Endodermal cell (in vitro differentiated cells): ENCODE data around the gene SLC9A4. TPM values are rescaled to one million over a fixed set of nuclear protein-coding genes. Genes with fewer than 3 reads are reported as not detected.

Source experiments
- DNase-seq: peaks from one replicate; pipeline ENCODE4 v3.0.0-alpha.2; 2017
- H3K27ac ChIP-seq: 2 replicates; pipeline ENCODE4 v1.5.1; 2013; ENCODE audit warnings: mild to moderate bottlenecking, low read depth, low read length, moderate library complexity
- H3K27me3 ChIP-seq: 2 replicates; pipeline ENCODE4 v1.6.1; 2013; ENCODE audit warnings: mild to moderate bottlenecking, low read length, moderate library complexity; ENCODE audit not compliant: insufficient read depth, control insufficient read depth, poor library complexity, severe bottlenecking
- H3K36me3 ChIP-seq: 2 replicates; pipeline ENCODE4 v1.7.0; 2013; ENCODE audit warnings: mild to moderate bottlenecking, low read length, moderate library complexity; ENCODE audit not compliant: control insufficient read depth, insufficient read depth
- H3K4me1 ChIP-seq: one replicate; pipeline ENCODE4 v1.7.0; 2013; ENCODE audit warnings: low read length; ENCODE audit not compliant: control insufficient read depth, insufficient read depth
- H3K4me3 ChIP-seq: 2 replicates; pipeline ENCODE4 v1.5.1; 2013; ENCODE audit warnings: mild to moderate bottlenecking, low read length, moderate library complexity
- H3K9ac ChIP-seq: 2 replicates; pipeline ENCODE4 v1.6.1; 2013; ENCODE audit warnings: mild to moderate bottlenecking, low read length, moderate library complexity; ENCODE audit not compliant: poor library complexity, severe bottlenecking; ENCODE audit errors: extremely low read depth
- H3K9me3 ChIP-seq: 2 replicates; pipeline ENCODE4 v1.6.1; 2013; ENCODE audit warnings: mild to moderate bottlenecking, low read length, moderate library complexity; ENCODE audit not compliant: control insufficient read depth
- H3K27ac Mint-ChIP-seq: 2 replicates; pipeline ENCODE4 v1.8.0; 2020; ENCODE audit warnings: mixed read lengths
- H3K27me3 Mint-ChIP-seq: 2 replicates; pipeline ENCODE4 v1.8.0; 2021; ENCODE audit warnings: mild to moderate bottlenecking, mixed read lengths; ENCODE audit not compliant: insufficient read depth
- H3K36me3 Mint-ChIP-seq: 2 replicates; pipeline ENCODE4 v1.8.0; 2020; ENCODE audit warnings: low read depth, mixed read lengths
- H3K4me1 Mint-ChIP-seq: 2 replicates; pipeline ENCODE4 v1.8.0; 2020; ENCODE audit warnings: mixed read lengths
- H3K4me3 Mint-ChIP-seq: 2 replicates; pipeline ENCODE4 v1.8.0; 2020; ENCODE audit warnings: mild to moderate bottlenecking, moderate library complexity, mixed read lengths
- H3K9me3 Mint-ChIP-seq: 2 replicates; pipeline ENCODE4 v1.8.0; 2020; ENCODE audit warnings: mild to moderate bottlenecking, mixed read lengths
- CTCF ChIP-seq: fragments of 200-600 bp; sonication (generic); conservative IDR thresholded peaks from 2 replicates; pipeline ENCODE4 v1.5.0; 2021; ENCODE audit warnings: antibody characterized with exemption, mild to moderate bottlenecking
- WGBS, 2 experiments: methylation state at CpG; one replicate each; pipeline versions ENCODE4 v1.1.5 to v1.1.7; 2013; ENCODE audit warnings: missing lambda C conversion rate in 2 of 2, mixed read lengths in 1 of 2; ENCODE audit not compliant: insufficient coverage in 1 of 2, insufficient read length in 1 of 2; 5-methylcytosine and 5-hydroxymethylcytosine counted together
- total RNA-seq, 2 donors: library from RNA; stranded (reverse); fragmentation: NEBNext Ultra II Directional in 1 of 2; extraction: Animal tissue kit (Norgen Biotek cat#: 25700) in 1 of 2; gene quantifications; 2 replicates in 1 of 2; 3 replicates in 1 of 2; pipeline ENCODE4 v1.2.1, GENCODE V29; 2021

Gene SLC9A4
- total RNA-seq, 2 donors from 2014 or later: 0.07 TPM; not detected in 1

- no peak overlapping the region for H3K9ac ChIP-seq
- H3K9me3 ChIP-seq: no peaks in the 10 kb centered on the region
- Mint-ChIP-seq H3K27me3 (peaks cover 2% of the 10 kb centered on the region), H3K4me3 (no peak overlapping the region), H3K9me3 (no peaks in the 10 kb centered on the region), H3K27ac (no peak overlapping the region), H3K36me3 (no peaks in the 10 kb centered on the region), H3K4me1 (no peaks in the 10 kb centered on the region)
- H3K27me3 ChIP-seq: no peaks in the 10 kb centered on the region
- 65 to 79% methylated on average over 2 to 3 of the region's 3 CpGs for WGBS, 2 experiments
- no peaks in the 10 kb centered on the region for H3K4me1 ChIP-seq
- no peak overlapping the region for H3K4me3 ChIP-seq
- no peaks in the 10 kb centered on the region for H3K36me3 ChIP-seq
- no peak overlapping the region for H3K27ac ChIP-seq
- TF ChIP-seq CTCF: no peak
- DNase-seq: no peak
Measured at GRCh38 chr2:102523651-102524050, 50.6 kb downstream of the SLC9A4 start.

GRCh38 chr2:102527086-102527485, 54.1 kb downstream of the SLC9A4 start:
- TF ChIP-seq CTCF: no peak
- H3K4me1 ChIP-seq: no peaks in the 10 kb centered on the region

GRCh38 chr2:102538491-102538890, 65.5 kb downstream of the SLC9A4 start:
- H3K36me3 Mint-ChIP-seq: no peaks in the 10 kb centered on the region
- no peak overlapping the region for H3K4me3 Mint-ChIP-seq
- no peaks in the 10 kb centered on the region for H3K9me3 Mint-ChIP-seq

More at GRCh38 chr2:102527086-102527485, 54.1 kb downstream of the SLC9A4 start:
- peaks cover 2% of the 10 kb centered on the region for H3K27me3 Mint-ChIP-seq
- H3K36me3 ChIP-seq: no peaks in the 10 kb centered on the region
- no peaks in the 10 kb centered on the region for H3K9me3 ChIP-seq
- H3K9ac ChIP-seq: no peak overlapping the region
- no peaks in the 10 kb centered on the region for H3K9me3 Mint-ChIP-seq
- H3K27me3 ChIP-seq: no peaks in the 10 kb centered on the region
- DNase-seq: no peak
- no peak overlapping the region for H3K4me3 ChIP-seq
- no peaks in the 10 kb centered on the region for H3K36me3 Mint-ChIP-seq
- no peaks in the 10 kb centered on the region for H3K4me1 Mint-ChIP-seq
- no peak overlapping the region for H3K4me3 Mint-ChIP-seq
- no peak overlapping the region for H3K27ac ChIP-seq
- no peak overlapping the region for H3K27ac Mint-ChIP-seq

More at GRCh38 chr2:102538491-102538890, 65.5 kb downstream of the SLC9A4 start:
- Histone ChIP-seq H3K9ac (no peak overlapping the region), H3K27ac (no peak overlapping the region), H3K27me3 (no peaks in the 10 kb centered on the region), H3K4me3 (no peak overlapping the region), H3K9me3 (no peaks in the 10 kb centered on the region), H3K4me1 (no peaks in the 10 kb centered on the region), H3K36me3 (no peaks in the 10 kb centered on the region)
- H3K27ac Mint-ChIP-seq: no peak overlapping the region
- TF ChIP-seq CTCF: no peak
- no peak for DNase-seq
- H3K4me1 Mint-ChIP-seq: no peaks in the 10 kb centered on the region
- H3K27me3 Mint-ChIP-seq: no peaks in the 10 kb centered on the region
- WGBS, 2 experiments: 75 to 93% methylated on average over 2 of the region's 2 CpGs
